ENCODE data around the gene PKP3. TPM values are rescaled to one million over a fixed set of nuclear protein-coding genes. Genes with fewer than 3 reads are reported as not detected.
"Not testable (repeated sequence)": the region's sequence is repeated elsewhere in the genome, so short reads cannot be mapped to it uniquely, and the experiment has no call there.

PKP3 gene
- total RNA-seq, 1 experiment from 2014 or later = 177 TPM

DNA sequence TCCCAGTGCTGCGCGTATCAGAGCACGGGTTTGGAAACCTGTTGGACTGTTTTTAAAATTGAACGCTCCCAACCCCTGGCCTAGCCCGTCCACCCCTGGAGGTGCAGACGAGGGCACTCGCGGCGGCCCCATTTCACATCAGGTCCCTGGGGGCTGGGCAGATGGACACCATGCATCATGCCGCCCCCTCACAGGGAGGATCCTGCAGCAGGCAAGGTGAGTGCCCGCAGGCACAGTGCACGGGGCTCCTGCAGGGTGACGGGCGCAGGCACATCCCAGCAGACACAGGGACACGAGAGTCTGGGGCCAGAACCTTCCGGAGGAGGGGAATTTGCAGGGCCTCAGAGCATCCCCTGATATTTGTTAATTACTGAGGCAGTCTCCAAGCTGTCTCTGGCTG lies 40.5 kb downstream of the PKP3 start:
- peaks cover 3% of the 10 kb centered on the region for H3K36me3 Mint-ChIP-seq (ENCODE audit: insufficient read depth, unreplicated experiment)
- H3K27me3 Mint-ChIP-seq (ENCODE audit: insufficient read depth, unreplicated experiment) = no peaks in the 10 kb centered on the region
- DNase-seq (ENCODE audit: unreplicated experiment) = no peak
- H3K27ac Mint-ChIP-seq (ENCODE audit: low read depth, unreplicated experiment) = no peak overlapping the region
- no peaks in the 10 kb centered on the region for H3K9me3 Mint-ChIP-seq (ENCODE audit: unreplicated experiment)
- intact Hi-C loops (cut with micrococcal nuclease) = no loop called here
- POLR2A ChIA-PET = no interaction called here
- CTCF ChIA-PET = no interaction called here
- BruUV-seq (replicated peaks) = no TSS peak
- TF ChIP-seq, protein P1, sequence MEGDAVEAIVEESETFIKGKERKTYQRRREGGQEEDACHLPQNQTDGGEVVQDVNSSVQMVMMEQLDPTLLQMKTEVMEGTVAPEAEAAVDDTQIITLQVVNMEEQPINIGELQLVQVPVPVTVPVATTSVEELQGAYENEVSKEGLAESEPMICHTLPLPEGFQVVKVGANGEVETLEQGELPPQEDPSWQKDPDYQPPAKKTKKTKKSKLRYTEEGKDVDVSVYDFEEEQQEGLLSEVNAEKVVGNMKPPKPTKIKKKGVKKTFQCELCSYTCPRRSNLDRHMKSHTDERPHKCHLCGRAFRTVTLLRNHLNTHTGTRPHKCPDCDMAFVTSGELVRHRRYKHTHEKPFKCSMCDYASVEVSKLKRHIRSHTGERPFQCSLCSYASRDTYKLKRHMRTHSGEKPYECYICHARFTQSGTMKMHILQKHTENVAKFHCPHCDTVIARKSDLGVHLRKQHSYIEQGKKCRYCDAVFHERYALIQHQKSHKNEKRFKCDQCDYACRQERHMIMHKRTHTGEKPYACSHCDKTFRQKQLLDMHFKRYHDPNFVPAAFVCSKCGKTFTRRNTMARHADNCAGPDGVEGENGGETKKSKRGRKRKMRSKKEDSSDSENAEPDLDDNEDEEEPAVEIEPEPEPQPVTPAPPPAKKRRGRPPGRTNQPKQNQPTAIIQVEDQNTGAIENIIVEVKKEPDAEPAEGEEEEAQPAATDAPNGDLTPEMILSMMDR (IDR thresholded peaks at IDR 0.05; ENCODE audit: unreplicated experiment) = no peak
- no peak overlapping the region for H3K4me3 Mint-ChIP-seq (ENCODE audit: unreplicated experiment)
- no peaks in the 10 kb centered on the region for H3K4me1 Mint-ChIP-seq (ENCODE audit: insufficient read depth, unreplicated experiment)

DNA sequence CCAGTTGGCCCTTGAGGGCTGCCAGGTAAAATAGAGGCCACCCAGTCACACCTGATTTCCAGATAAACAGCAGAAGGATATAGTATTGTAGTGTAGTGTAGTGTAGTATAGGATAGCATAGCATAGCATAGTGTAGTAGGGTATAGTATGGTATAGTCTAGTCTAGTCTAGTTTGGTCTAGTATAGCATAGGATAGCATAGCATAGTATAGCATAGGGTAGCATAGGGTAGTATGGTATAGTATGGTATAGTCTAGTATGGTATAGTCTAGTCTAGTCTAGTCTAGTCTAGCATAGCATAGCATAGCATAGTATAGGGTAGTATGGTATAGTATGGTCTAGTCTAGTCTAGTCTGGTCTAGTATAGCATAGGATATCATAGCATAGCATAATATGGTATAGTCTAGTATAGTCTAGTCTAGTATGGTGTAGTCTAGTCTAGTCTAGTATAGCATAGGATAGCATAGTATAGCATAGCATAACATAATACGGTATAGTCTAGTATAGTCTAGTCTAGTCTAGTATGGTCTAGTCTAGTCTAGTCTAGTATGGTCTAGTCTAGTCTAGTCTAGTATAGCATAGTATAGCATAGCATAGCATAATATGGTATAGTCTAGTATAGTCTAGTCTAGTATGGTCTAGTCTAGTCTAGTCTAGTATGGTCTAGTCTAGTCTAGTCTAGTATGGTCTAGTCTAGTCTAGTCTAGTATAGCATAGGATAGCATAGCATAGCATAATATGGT lies 41.2 kb downstream of the PKP3 start:
- H3K36me3 Mint-ChIP-seq (ENCODE audit: insufficient read depth, unreplicated experiment); H3K9me3 Mint-ChIP-seq (ENCODE audit: unreplicated experiment); H3K27ac Mint-ChIP-seq (ENCODE audit: low read depth, unreplicated experiment); BruUV-seq (replicated peaks); POLR2A ChIA-PET; H3K4me1 Mint-ChIP-seq (ENCODE audit: insufficient read depth, unreplicated experiment); H3K27me3 Mint-ChIP-seq (ENCODE audit: insufficient read depth, unreplicated experiment); CTCF ChIA-PET; intact Hi-C loops (cut with micrococcal nuclease); DNase-seq (ENCODE audit: unreplicated experiment); H3K4me3 Mint-ChIP-seq (ENCODE audit: unreplicated experiment): not testable (repeated sequence)

DNA sequence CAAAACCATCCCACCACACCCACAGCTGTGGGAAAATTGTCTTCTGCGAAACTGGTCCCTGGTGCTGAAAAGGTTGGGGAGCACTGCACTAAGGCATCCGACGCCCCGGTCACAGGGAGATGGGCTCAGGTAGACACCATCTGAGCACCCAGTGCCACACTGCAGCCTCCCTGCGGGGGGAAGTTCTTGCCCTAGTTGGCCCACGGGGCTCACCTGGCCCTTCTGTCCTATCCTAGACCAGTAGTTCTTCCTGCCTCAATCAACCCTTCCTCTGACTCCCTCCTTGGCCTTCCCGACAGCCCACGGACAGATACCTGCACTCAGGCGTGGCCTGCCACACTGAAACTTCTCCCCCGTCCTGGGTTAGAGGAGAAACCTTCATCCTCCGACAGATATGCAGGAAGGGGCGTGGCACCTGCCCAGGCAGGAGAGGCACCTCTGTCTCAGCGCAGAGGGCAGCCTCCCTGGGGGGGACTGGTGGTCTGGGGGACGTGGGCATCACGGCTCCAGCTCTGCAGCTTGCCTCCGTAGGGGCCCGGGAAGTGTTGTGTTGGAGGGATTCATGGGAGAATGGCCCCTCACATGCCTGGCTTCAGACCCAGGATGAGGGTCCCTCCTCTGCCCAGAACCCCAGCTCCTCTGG lies 43.3 kb downstream of the PKP3 start:
- no peaks in the 10 kb centered on the region for H3K9me3 Mint-ChIP-seq (ENCODE audit: unreplicated experiment)
- POLR2A ChIA-PET = no interaction called here
- DNase-seq (ENCODE audit: unreplicated experiment) = no peak
- no peak overlapping the region for H3K4me3 Mint-ChIP-seq (ENCODE audit: unreplicated experiment)
- H3K27me3 Mint-ChIP-seq (ENCODE audit: insufficient read depth, unreplicated experiment) = no peaks in the 10 kb centered on the region
- CTCF ChIA-PET = no interaction called here
- TF ChIP-seq, protein P1 (IDR thresholded peaks at IDR 0.05; ENCODE audit: unreplicated experiment) = no peak
- H3K36me3 Mint-ChIP-seq (ENCODE audit: insufficient read depth, unreplicated experiment) = no peaks in the 10 kb centered on the region
- BruUV-seq (replicated peaks) = no TSS peak
- intact Hi-C loops (cut with micrococcal nuclease) = no loop called here
- H3K27ac Mint-ChIP-seq (ENCODE audit: low read depth, unreplicated experiment) = no peak overlapping the region
- no peaks in the 10 kb centered on the region for H3K4me1 Mint-ChIP-seq (ENCODE audit: insufficient read depth, unreplicated experiment)

DNA sequence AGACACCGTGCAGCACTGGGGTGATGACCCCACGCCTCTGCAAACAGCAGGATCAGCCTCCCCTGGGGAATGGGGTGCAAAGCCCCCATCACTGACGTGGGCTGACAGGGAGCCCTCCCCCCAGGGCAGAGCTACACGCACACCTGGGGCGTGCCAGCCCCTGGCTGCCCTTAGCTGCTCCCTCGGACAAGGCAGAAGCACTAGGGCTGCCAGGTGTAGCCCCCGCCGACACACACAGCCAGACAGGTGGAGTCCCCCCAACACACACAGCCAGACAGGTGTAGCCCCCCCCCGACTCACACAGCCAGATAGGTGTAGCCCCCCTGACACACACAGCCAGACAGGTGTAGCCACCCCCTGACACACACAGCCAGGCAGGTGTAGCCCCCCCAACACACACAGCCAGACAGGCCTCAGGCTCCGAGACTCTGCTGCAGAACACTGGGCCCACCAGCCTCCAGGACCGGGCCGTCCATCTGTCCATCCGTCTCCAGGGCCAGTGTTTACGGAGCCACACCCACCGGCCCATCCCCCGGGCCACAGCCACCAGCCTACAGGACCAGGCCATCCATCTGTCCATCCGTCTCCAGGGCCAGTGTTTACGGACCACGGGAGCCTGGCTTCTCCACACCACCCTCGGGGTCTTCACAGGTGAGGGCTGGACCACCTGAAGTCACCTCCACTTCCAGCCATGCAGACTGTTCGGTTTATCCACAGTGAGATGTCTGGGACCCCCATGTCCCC lies 44.3 kb downstream of the PKP3 start:
- no TSS peak for BruUV-seq (replicated peaks)

More for the DNA sequence above, 44.3 kb downstream of the PKP3 start:
- H3K9me3 Mint-ChIP-seq (ENCODE audit: unreplicated experiment) = no peaks in the 10 kb centered on the region
- H3K36me3 Mint-ChIP-seq (ENCODE audit: insufficient read depth, unreplicated experiment) = no peaks in the 10 kb centered on the region
- no peak for DNase-seq (ENCODE audit: unreplicated experiment)
- no peaks in the 10 kb centered on the region for H3K4me1 Mint-ChIP-seq (ENCODE audit: insufficient read depth, unreplicated experiment)
- TF ChIP-seq, protein P1 (IDR thresholded peaks at IDR 0.05; ENCODE audit: unreplicated experiment) = no peak
- no peaks in the 10 kb centered on the region for H3K27me3 Mint-ChIP-seq (ENCODE audit: insufficient read depth, unreplicated experiment)
- ChIA-PET POLR2A (interaction anchor here (0.9 kb wide), 1 partner anchor 16 kb away, joined by 3 read pairs; no protein-coding TSS in a partner anchor), CTCF (interaction anchor here (0.6 to 2.0 kb wide), 3 partner anchors 11 kb away, joined by 3 to 7 read pairs (median 4); no protein-coding TSS in a partner anchor)
- H3K27ac Mint-ChIP-seq (ENCODE audit: low read depth, unreplicated experiment) = no peak overlapping the region
- intact Hi-C loops (cut with micrococcal nuclease) = no loop called here
- H3K4me3 Mint-ChIP-seq (ENCODE audit: unreplicated experiment) = no peak overlapping the region
